GM12878 (cell line): Measurements from ENCODE around the gene GRAMD2B. TPM values are rescaled to one million over a fixed set of nuclear protein-coding genes. Genes with fewer than 3 reads are reported as not detected.

Experiments
- ATAC-seq: fragments of 200-7000 bp; cut with Tn5 transposase; 3 replicates; pipeline ENCODE4 v1.9.1; 2020; ENCODE audit warnings: mild to moderate bottlenecking, moderate library complexity
- BruUV-seq: library from RNA; stranded (reverse); fragments of 400-500 nt; replicated peaks from 2 replicates; lab custom pipeline; 2021; lab: Mats Ljungman, UMichigan
- CTCF ChIA-PET: fragments of 300-600 bp; sonication (Branson Sonifier 250); formaldehyde crosslinking; extraction: SDS; loops from one replicate; lab custom pipeline; 2021; ENCODE audit warnings: inconsistent platforms; lab: Yijun Ruan, JAX
- POLR2A ChIA-PET: fragments of 350-600 bp; formaldehyde crosslinking; extraction: SDS; loops from one replicate; lab custom pipeline; 2021; ENCODE audit warnings: inconsistent platforms; lab: Charles Lee
- RAD21 ChIA-PET: fragments of 300-600 bp; sonication (Branson Sonifier 250); formaldehyde crosslinking; loops from one replicate; lab custom pipeline; 2023; ENCODE audit warnings: antibody characterized with exemption; ENCODE audit not compliant: unreplicated experiment; lab: Charles Lee
- SMC1A ChIA-PET: fragments of 300-600 bp; sonication (Branson Sonifier 250); formaldehyde crosslinking; loops from one replicate; lab custom pipeline; 2023; ENCODE audit not compliant: unreplicated experiment, uncharacterized antibody; lab: Charles Lee
- DNase-seq: peaks from one replicate; pipeline ENCODE4 v3.0.0-alpha.2; 2011; ENCODE audit warnings: low read depth, low spot score
- FAIRE-seq: peaks from 3 replicates; lab custom pipeline; 2011; peaks lifted over from hg19 to GRCh38; lab: Jason Lieb, UNC
- H2AFZ ChIP-seq: 2 replicates; pipeline ENCODE4 v1.6.0; 2011; ENCODE audit warnings: low read depth, low read length, control low read depth; ENCODE audit not compliant: control insufficient read depth
- H3K27ac ChIP-seq: 2 replicates; pipeline ENCODE4 v1.5.1; 2011; ENCODE audit warnings: control low read depth; ENCODE audit not compliant: control insufficient read depth, insufficient read depth
- H3K27me3 ChIP-seq, 2 experiments: replicated peaks in 1 of 2; 2 replicates each; pipeline versions ENCODE4 v1.6.0 to v1.6.1; 2011; ENCODE audit warnings: low read length in 1 of 2; ENCODE audit not compliant: control insufficient read depth in 2 of 2, insufficient read depth in 2 of 2
- H3K36me3 ChIP-seq, 2 experiments: 2 replicates each; pipeline ENCODE4 v1.5.1; 2011; ENCODE audit warnings: low read length in 1 of 2; ENCODE audit not compliant: control insufficient read depth in 2 of 2, insufficient read depth in 2 of 2
- H3K4me1 ChIP-seq: 2 replicates; pipeline ENCODE4 v1.6.1; 2011; ENCODE audit warnings: mild to moderate bottlenecking, low read length, moderate library complexity, mixed read lengths; ENCODE audit not compliant: control insufficient read depth, insufficient read depth
- H3K4me2 ChIP-seq: 2 replicates; pipeline ENCODE4 v1.6.0; 2011; ENCODE audit warnings: control low read depth; ENCODE audit not compliant: control insufficient read depth, insufficient read depth
- H3K4me3 ChIP-seq: fragments of 200-600 bp; sonication (generic); 2 replicates; pipeline ENCODE4 v1.5.1; 2016
- H3K79me2 ChIP-seq: 2 replicates; pipeline ENCODE4 v1.6.0; 2011; ENCODE audit warnings: low read length; ENCODE audit not compliant: control insufficient read depth, insufficient read depth
- H3K9ac ChIP-seq: 2 replicates; pipeline ENCODE4 v1.8.0; 2011; ENCODE audit warnings: low read length, control low read depth, mixed read lengths; ENCODE audit not compliant: control insufficient read depth, insufficient read depth
- H3K9me3 ChIP-seq: replicated peaks from 3 replicates; pipeline ENCODE4 v1.5.1; 2011; ENCODE audit warnings: mild to moderate bottlenecking, low read length; ENCODE audit not compliant: control insufficient read depth, insufficient read depth
- H4K20me1 ChIP-seq: 2 replicates; pipeline ENCODE4 v1.6.0; 2011; ENCODE audit not compliant: control insufficient read depth, insufficient read depth
- BMI1 ChIP-seq: fragments of 450-650 bp; IDR thresholded peaks from 2 replicates; pipeline ENCODE4 v1.6.1; 2016; ENCODE audit warnings: mild to moderate bottlenecking, moderate library complexity, borderline replicate concordance
- CHD4 ChIP-seq: fragments of 200-600 bp; sonication (generic); IDR thresholded peaks from 2 replicates; pipeline ENCODE4 v1.6.1; 2016; ENCODE audit warnings: mild to moderate bottlenecking
- HDGF ChIP-seq: fragments of 450-650 bp; IDR thresholded peaks from 2 replicates; pipeline ENCODE4 v1.6.1; 2016; ENCODE audit warnings: antibody characterized with exemption
- IRF3 ChIP-seq: fragments of 450-650 bp; IDR thresholded peaks from 2 replicates; pipeline ENCODE4 v1.6.1; 2014; ENCODE audit warnings: mild to moderate bottlenecking
- JUNB ChIP-seq: IDR thresholded peaks from 2 replicates; pipeline ENCODE4 v1.6.1; 2016; ENCODE audit warnings: antibody characterized with exemption, mild to moderate bottlenecking
- JUND ChIP-seq: IDR thresholded peaks from 2 replicates; pipeline ENCODE4 v1.6.1; 2012; ENCODE audit warnings: low read depth, mild to moderate bottlenecking, low read length, improper control_type of control experiment, moderate library complexity
- NR2C1 ChIP-seq: fragments of 450-650 bp; IDR thresholded peaks from 2 replicates; pipeline ENCODE4 v1.6.1; 2017; ENCODE audit warnings: antibody characterized with exemption, mild to moderate bottlenecking, moderate library complexity
- POLR2AphosphoS5 ChIP-seq: IDR thresholded peaks from 2 replicates; pipeline ENCODE4 v1.6.1; 2011; ENCODE audit warnings: mild to moderate bottlenecking, low read length, inconsistent platforms
- RAD21 ChIP-seq: IDR thresholded peaks from 2 replicates; pipeline ENCODE4 v1.6.1; 2011; ENCODE audit warnings: mild to moderate bottlenecking, low read depth, low read length, moderate library complexity; ENCODE audit not compliant: insufficient read depth
- RCOR1 ChIP-seq: conservative IDR thresholded peaks from 2 replicates; pipeline ENCODE4 v1.6.1; 2012; ENCODE audit warnings: low read depth, low read length, improper control_type of control experiment
- SUPT20H ChIP-seq: IDR thresholded peaks from 2 replicates; pipeline ENCODE4 v1.6.1; 2011; ENCODE audit warnings: low read depth, mild to moderate bottlenecking, low read length, moderate library complexity, borderline replicate concordance; ENCODE audit not compliant: control insufficient read depth
- TARDBP ChIP-seq: IDR thresholded peaks from 2 replicates; pipeline ENCODE4 v1.6.1; 2016; ENCODE audit warnings: borderline replicate concordance
- ZNF217 ChIP-seq: fragments of 450-650 bp; IDR thresholded peaks from 2 replicates; pipeline ENCODE4 v1.6.1; 2017; ENCODE audit warnings: antibody characterized with exemption, mild to moderate bottlenecking
- ZNF24 ChIP-seq: fragments of 450-650 bp; IDR thresholded peaks from 2 replicates; pipeline ENCODE4 v1.6.1; 2017; ENCODE audit warnings: antibody characterized with exemption, mild to moderate bottlenecking
- WGBS: methylation state at CpG from one replicate; pipeline ENCODE4 v1.1.6; 2016; ENCODE audit warnings: low lambda C conversion rate; ENCODE audit not compliant: insufficient replicate concordance, insufficient coverage; ENCODE audit errors: missing lambda C conversion rate; 5-methylcytosine and 5-hydroxymethylcytosine counted together
- in situ Hi-C: fragments of 300-500 bp; cut with MboI; formaldehyde crosslinking; loops from 9 replicates; pipeline ENCODE4 v1.14.3; 2018; ENCODE audit warnings: mixed read lengths
- intact Hi-C: fragments of 100-400 bp; cut with micrococcal nuclease; formaldehyde crosslinking; loops from one replicate; pipeline ENCODE4 v1.14.2; 2022; ENCODE audit not compliant: unreplicated experiment
- polyA plus RNA-seq, 11 experiments: library from polyadenylated mRNA; depleted of rRNA in 4 of 11; unstranded in 6 of 11; stranded (reverse) in 5 of 11; fragments of >200 nt; fragmentation: Nextera tagmentation in 4 of 11; fragmentation: Illumina TruSeq in 1 of 11; extraction: Ambion mirVana in 4 of 11; extraction: Trizol in 1 of 11; gene quantifications; 1 replicate in 1 of 11; 2 replicates in 10 of 11; pipeline versions ENCODE4 v1.2.1 to v1.2.3, GENCODE V29; 2011 to 2016; ENCODE audit warnings: inconsistent platforms in 2 of 11, missing spikeins in 2 of 11, low read depth in 1 of 11
- total RNA-seq, 4 experiments: library from RNA; depleted of rRNA in 3 of 4; stranded (reverse); fragments of >200 nt in 3 of 4; fragmentation: Illumina TruSeq in 1 of 4; extraction: Trizol in 1 of 4; gene quantifications; 2 replicates each; pipeline versions ENCODE4 v1.2.1 to v1.2.3, GENCODE V29; 2013 to 2021

The GRAMD2B gene
- total and polyA plus RNA-seq, 10 of the 15 experiments (the other 5 are each of a cell fraction or from before 2014, with no cell fraction given), result 1.9 to 21.5 (median 8.4) TPM

GRCh38 chr5:126389179-126389578, 34.0 kb upstream of the GRAMD2B start:
- Histone ChIP-seq H3K4me3 (no peak overlapping the region), H3K27ac (no peak overlapping the region), H3K36me3 (no peaks in the 10 kb centered on the region), H3K79me2 (no peaks in the 10 kb centered on the region), H3K27me3 (no peaks in the 10 kb centered on the region; a peak in 1 of 4 replicates), H3K4me2 (no peak overlapping the region), H3K4me1 (no peaks in the 10 kb centered on the region), H2AFZ (no peak overlapping the region), H4K20me1 (no peaks in the 10 kb centered on the region), H3K9me3 (no peaks in the 10 kb centered on the region), H3K9ac (no peak overlapping the region)
- ATAC-seq (no peak), DNase-seq (no peak), FAIRE-seq (no peak)
- ChIA-PET SMC1A (interaction anchor here (0.9 to 1.1 kb wide), 2 partner anchors 36 to 111 kb away, joined by 3 read pairs; no protein-coding TSS in a partner anchor), POLR2A (no interaction called here), CTCF (no interaction called here), RAD21 (no interaction called here)
- WGBS, result 74% methylated on average over 3 of the region's 3 CpGs
- no TSS peak for BruUV-seq
- TF ChIP-seq POLR2AphosphoS5 (no peak), NR2C1 (no peak), SUPT20H (no peak), ZNF217 (no peak), JUND (no peak), JUNB (no peak), ZNF24 (no peak), IRF3 (no peak), RAD21 (no peak), TARDBP (no peak), HDGF (no peak), CHD4 (no peak), BMI1 (no peak), RCOR1 (no peak)
- intact Hi-C loops, result no loop called here
- in situ Hi-C loops, result no loop called here
